Measurements from ENCODE around the gene BCLAF3. TPM values are rescaled to one million over a fixed set of nuclear protein-coding genes. Genes with fewer than 3 reads are reported as not detected.

BCLAF3 gene
- total RNA-seq, 6 experiments from 2014 or later: 2.1 to 4.1 (median 3.0) TPM

- H3K27ac ChIP-seq: no peak overlapping the region
- H3K36me3 ChIP-seq: no peaks in the 10 kb centered on the region
- no peaks in the 10 kb centered on the region for H3K9me3 ChIP-seq
- ATAC-seq (no peak), DNase-seq (no peak)
- intact Hi-C loops (cut with DNase I): no loop called here
- no peaks in the 10 kb centered on the region for H3K27me3 ChIP-seq
- 58% methylated on average over 6 of the region's 6 CpGs for WGBS (ENCODE audit: insufficient coverage, low coverage, low lambda C conversion rate, missing lambda C conversion rate)
- TF ChIP-seq POLR2A (IDR thresholded peaks at IDR 0.05): no peak
- no peak for TF ChIP-seq CTCF (IDR thresholded peaks at IDR 0.05)
- no peak overlapping the region for H3K4me3 ChIP-seq
- no peaks in the 10 kb centered on the region for H3K4me1 ChIP-seq
These were observed 33.9 kb downstream of the BCLAF3 start for GRCh38 chrX:19956923-19957322.

GRCh38 chrX:19956306-19956705 lies 34.6 kb downstream of the BCLAF3 start:
- Histone ChIP-seq H3K27ac (no peak overlapping the region), H3K27me3 (no peaks in the 10 kb centered on the region), H3K4me1 (no peaks in the 10 kb centered on the region), H3K36me3 (no peaks in the 10 kb centered on the region), H3K4me3 (no peak overlapping the region), H3K9me3 (no peaks in the 10 kb centered on the region)
- intact Hi-C loops (cut with DNase I): no loop called here
- DNase-seq (no peak), ATAC-seq (no peak)
- TF ChIP-seq POLR2A (IDR thresholded peaks at IDR 0.05) (no peak), CTCF (IDR thresholded peaks at IDR 0.05) (no peak)

- H3K9me3 ChIP-seq: no peaks in the 10 kb centered on the region
- DNase-seq (no peak), ATAC-seq (peak in 3 of 4 donors; percentile 41 to 60 (median 48))
- H3K27me3 ChIP-seq: no peaks in the 10 kb centered on the region
- WGBS (ENCODE audit: insufficient coverage, low coverage, low lambda C conversion rate, missing lambda C conversion rate): 60% methylated on average over 2 of the region's 2 CpGs
- H3K4me3 ChIP-seq: no peak overlapping the region
- no peaks in the 10 kb centered on the region for H3K36me3 ChIP-seq
- no peaks in the 10 kb centered on the region for H3K4me1 ChIP-seq
- H3K27ac ChIP-seq: no peak overlapping the region
- TF ChIP-seq CTCF (IDR thresholded peaks at IDR 0.05): no peak
- TF ChIP-seq POLR2A (IDR thresholded peaks at IDR 0.05): no peak
- intact Hi-C loops (cut with DNase I): no loop called here
These were observed 35.6 kb downstream of the BCLAF3 start for GRCh38 chrX:19955306-19955705.

- Histone ChIP-seq H3K27me3 (no peaks in the 10 kb centered on the region), H3K36me3 (no peaks in the 10 kb centered on the region), H3K27ac (no peak overlapping the region), H3K4me3 (no peak overlapping the region), H3K4me1 (no peaks in the 10 kb centered on the region), H3K9me3 (no peaks in the 10 kb centered on the region)
- no peak for ATAC-seq
- intact Hi-C loops (cut with DNase I): no loop called here
- DNase-seq: no peak
- no peak for TF ChIP-seq CTCF (IDR thresholded peaks at IDR 0.05)
- TF ChIP-seq POLR2A (IDR thresholded peaks at IDR 0.05): no peak
- 50% methylated on average over 2 of the region's 2 CpGs for WGBS (ENCODE audit: insufficient coverage, low coverage, low lambda C conversion rate, missing lambda C conversion rate)
These were observed 36.3 kb downstream of the BCLAF3 start for GRCh38 chrX:19954335-19955096.

Data from right lobe of liver (tissue), 6 donors.